ENCODE data around the gene IL17RE.
A peak's percentile ranks its signal among the peaks of the same experiment; 100 is the strongest.
"Not testable (repeated sequence)": the region's sequence is repeated elsewhere in the genome, so short reads cannot be mapped to it uniquely, and the experiment has no call there.

The IL17RE gene

DNA sequence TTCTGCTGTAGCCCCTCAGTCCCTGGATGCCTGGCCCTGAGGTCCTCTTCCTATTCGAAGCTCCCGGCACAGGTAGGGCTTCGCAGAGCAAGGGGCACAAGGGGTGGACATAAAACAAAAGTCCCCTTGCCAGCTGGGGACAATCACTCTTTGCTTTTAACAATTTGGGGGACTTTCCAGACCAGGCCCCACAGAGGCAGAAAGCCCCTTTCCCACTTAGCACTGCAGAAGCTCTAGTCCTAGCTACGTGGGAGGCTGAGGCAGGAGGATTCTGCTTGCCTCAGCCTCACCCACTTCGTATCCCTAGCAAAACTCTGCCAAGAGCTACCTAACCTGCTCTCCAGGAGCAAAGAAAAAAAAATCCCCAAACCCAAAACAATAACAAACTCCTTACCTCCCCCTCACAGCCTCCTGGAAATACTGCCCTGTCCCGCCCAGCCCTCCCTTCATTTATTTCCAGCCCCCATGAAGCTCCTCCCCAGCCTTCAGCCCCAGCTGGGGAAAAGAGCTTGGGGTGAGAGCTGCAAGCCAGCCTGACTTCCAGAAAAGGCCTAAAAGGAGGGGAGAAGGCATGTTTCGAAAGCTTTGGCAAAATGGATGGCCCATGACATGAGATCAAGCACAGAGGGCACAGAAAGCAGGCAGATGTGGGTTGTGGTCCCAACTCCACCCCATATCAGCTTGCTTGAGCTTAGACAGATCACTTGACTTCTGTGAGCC, 22.7 kb upstream of the IL17RE start, which contains the start of gene CIDEC:
TSS of gene CIDEC (minus strand) at position 424 of the 720 bp plus-strand sequence. CDS start 1,767 bp downstream, outside the sequence.
- DNase-seq = no peak

DNA sequence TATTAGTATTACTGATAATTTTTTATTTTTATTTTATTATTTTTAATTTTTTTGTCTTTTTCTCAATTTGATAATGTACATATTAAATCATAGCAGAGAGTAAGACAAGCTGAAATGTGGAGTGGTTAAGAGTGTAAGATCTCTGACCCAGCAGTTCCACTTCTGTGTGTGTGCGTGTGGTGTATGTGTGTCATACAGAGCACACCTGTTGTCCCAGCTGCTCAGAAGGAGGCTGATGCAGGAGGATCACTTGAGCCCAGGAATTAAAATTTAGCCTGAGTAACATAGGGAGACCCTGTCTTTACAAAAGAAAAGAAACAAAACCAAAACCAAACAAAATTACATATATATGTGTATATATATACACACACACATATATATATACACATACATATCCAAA, 21.2 kb upstream of the IL17RE start:
- DNase-seq = no peak

DNA sequence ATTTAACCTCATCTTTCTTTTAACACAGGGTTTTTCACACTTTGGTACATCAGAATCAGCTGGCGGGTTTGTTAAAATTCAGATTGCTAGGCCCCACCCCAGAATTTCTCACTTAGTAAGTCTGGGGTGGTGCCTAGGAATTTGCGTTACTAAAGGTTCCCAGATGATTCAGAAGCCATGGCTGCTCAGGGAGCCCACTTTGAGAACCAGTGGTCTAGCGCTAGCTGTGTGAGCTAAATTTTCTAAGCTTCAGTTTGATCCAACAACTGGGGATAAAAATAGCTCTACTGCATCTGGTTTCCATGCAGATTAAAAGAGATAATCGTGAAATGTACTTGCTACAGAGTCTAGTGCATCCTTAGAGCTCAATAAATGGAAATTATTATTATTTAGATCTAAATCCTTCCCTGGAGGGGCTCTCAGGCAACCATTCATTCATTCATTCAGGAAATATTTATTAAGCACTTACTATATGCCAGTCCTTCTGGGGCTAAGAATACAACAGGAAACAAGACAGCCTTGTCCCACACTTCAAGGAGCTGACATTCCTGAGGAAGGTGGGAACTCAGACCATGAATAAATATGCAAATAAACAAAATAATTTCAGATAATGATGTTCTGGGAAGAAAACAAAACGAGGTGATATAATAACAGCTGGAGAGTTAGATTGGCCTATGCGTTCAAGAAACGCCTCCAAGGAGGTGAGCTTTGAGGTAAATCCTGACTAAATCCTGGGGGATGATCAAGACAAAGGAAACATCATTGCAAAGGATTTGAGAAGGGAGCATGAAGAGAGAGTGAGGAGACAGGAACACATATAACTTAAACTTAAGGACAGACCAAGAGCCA, 18.7 kb upstream of the IL17RE start:
- no peak for DNase-seq

DNA sequence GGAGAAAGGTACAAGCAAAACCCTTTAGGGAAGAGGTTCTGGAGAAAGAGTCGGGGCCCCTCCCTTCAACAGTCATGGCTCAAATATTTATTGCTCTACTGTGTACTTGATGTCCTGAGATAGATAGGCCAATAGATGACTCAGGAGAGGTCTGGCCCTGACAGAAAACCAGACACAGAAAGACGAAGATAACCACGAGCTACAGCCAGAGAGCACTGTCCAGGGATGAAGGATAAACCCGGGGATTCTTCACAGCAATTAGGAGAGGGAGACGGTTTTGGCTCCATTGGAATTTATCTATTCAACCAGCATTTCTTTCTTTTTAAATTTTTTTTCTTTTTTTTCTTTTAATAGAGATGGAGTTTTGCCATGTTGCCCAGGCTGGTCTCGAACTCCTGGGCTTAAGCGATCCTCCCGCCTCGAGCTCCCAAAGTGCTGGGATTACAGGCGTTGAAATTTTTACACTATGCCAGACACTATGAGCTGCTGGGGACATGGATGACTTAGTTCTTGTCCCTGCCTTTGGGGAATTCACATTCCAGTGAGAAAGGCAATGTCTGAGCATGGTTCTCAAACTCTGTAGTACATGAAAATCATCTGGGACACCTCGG, 18.0 kb upstream of the IL17RE start:
- no peak for DNase-seq

DNA sequence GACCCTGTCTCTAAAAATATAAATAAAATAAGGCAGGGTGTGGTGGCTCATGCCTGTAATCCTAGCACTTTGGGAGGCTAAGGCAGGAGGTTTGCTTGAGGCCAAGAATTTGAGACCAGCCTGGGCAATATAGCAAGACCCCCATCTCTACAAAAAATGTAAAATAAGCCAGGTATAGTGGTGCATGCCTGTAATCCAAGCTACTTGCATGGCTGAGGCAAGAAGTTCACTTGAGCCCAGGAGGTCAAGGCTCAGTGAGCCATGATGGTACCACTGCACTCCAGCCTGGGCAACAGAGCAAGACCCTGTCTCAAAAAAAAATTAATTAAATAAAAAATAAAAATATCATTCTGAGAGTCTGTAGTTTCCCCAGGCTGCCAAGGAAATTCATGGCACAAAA, 16.3 kb upstream of the IL17RE start:
- DNase-seq = no peak

DNA sequence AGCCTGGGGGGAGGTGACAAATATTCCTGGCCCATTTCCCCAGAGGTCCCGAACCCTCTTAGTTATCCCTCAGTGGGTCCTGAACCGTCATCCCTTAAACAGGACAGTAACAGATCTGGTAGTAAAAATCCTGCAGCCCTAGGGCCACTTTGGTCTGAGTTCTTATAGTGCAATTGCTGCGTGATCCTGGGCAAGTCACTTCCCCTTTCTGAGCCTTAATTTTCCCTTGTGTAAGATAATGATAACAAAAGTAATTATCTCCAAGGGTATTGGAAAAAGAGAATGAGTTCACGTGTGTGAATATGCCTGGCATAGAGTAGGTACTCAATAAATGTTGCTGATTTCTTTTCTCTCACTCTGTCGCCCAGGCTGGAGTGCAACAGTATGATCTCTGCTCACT, 15.2 kb upstream of the IL17RE start:
- no peak for DNase-seq

DNA sequence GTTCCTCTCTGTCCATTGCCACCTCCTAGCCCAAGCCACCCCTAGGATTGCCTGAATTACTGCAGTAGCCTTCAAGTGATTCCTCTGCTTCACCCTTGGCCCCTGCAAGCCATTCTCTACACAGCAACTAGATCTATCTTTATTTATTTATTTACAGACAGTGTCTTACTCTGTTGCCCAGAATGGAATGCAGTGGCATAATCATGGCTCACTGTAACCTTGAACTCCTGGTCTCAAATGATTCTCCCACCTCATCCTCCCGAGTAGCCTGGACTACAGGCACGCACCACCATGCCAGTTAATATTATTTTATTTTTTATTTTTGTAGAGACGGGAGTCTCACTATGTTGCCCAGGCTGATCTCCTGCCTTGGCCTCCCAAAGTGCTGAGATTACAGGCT, 14.1 kb upstream of the IL17RE start:
- DNase-seq = no peak

DNA sequence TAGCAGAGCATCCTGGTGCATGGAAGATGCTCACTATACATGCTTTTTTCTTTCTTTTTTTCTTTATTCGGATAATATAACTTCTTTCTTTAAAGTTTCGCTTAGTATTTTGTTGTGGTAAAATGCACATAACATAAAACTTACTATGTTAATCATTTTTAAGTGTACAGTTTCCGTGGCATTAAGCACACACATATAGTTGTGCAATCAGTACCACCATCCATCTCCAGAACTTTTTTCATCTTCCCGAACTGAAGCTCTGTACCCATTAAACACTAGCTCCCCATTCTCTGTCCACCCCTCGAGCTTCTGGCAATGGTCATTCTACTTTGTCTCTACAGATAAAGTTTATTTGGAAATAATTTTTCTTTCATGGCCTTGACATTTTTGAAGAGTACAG, 13.2 kb upstream of the IL17RE start:
- DNase-seq = no peak

DNA sequence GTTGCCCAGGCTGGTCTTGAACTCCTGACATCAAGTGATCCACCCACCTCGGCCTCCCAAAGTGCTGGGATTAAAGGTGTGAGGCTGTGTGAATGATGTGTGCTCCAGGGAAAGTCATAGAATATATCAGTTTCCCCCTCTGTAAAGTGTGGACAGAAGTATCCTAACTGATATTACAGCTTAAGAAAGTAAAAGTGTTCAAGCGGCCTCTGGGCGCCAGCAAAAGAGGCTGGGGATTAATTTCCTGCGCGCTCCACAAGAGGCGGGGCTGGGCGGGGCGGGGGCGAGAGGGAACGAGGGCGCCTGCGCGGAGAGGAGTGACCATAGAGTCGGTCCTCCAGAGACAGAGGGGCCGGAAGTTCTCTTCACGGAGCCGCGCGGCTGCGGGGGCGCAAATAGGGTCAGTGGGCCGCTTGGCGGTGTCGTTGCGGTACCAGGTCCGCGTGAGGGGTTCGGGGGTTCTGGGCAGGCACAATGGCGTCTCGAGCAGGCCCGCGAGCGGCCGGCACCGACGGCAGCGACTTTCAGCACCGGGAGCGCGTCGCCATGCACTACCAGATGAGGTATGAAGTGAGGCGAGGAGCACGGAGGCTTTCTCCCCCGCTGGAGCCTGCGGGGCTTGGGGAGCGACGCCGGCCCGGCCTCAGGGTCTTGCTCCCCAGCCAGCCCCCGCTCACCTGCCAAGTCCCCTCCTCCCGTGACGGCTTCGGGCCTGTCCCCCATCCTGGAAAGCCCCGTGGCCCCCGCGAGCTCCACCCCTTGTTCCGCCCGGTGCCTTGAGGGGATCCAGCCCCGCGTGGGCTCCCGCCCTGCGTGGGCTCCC, 12.2 kb upstream of the IL17RE start, which contains the start of gene JAGN1:
TSS of gene JAGN1 (plus strand) at position 362 of the 823 bp plus-strand sequence. CDS start at position 475, 113 bp downstream.
- DNase-seq = peak; percentile 8 to 94 (median 86)

DNA sequence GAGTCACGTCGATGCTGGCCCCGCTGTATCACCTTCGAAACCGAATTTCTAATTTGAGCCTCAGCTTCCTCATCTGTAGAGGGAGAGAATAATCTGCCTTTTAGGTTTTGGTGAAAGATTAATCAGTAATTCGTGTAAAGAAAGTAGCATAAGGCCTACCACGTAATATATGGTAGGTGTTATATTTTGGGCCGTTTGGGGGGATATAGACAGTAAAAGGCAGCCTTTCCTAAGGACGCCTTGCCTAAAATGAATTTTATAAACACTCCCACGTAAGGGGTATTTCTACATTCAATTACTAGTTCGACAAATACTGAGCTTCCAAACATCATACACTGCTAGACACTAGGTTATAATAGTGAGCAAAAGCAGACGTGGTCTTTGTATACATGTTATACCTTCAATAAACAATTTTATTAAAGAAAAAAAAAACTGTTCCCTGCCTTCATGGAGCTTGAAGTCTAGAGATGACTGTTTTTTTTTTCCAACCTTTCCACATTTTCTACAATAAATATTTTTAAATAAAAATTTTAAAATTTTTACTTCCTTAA, 11.5 kb upstream of the IL17RE start:
- DNase-seq = no peak

DNA sequence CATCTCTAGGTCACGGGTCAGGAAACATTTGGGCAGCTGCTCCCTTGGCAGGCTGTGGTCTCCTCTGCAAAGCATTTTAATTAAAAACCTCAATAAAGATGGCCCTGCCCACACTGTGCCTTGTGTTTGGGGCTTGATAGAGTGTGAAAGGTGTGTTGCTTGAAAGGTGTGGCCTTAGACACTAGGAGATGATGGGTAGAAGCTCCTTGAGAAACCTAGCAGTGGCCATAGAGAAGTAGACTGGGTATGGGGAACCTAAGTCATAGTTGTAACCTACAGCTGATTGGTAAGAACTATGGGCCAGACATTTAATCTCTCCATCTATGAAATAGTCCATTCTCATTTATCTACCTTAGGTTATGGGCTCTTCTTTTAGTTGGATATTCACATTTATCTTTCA, 8.9 kb upstream of the IL17RE start:
- no peak for DNase-seq

DNA sequence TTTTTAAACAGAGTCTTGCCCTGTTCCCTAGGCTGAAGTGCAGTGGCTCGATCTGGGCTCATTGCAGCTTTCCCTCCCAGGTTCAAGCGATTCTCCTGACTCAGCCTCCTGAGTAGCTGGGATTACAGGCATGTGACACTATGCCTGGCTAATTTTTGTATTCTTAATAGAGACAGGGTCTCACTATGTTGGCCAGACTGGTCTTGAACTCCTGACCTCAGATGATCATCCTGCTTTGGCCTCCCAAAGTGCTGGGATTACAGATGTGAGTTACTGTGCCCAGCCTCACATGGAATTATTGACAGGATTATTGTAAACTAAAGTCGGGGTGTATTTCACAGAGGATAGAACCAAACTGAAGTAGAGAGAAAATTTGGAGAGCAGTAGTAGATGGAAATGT, 6.9 kb upstream of the IL17RE start:
- not testable (repeated sequence) for DNase-seq

DNA sequence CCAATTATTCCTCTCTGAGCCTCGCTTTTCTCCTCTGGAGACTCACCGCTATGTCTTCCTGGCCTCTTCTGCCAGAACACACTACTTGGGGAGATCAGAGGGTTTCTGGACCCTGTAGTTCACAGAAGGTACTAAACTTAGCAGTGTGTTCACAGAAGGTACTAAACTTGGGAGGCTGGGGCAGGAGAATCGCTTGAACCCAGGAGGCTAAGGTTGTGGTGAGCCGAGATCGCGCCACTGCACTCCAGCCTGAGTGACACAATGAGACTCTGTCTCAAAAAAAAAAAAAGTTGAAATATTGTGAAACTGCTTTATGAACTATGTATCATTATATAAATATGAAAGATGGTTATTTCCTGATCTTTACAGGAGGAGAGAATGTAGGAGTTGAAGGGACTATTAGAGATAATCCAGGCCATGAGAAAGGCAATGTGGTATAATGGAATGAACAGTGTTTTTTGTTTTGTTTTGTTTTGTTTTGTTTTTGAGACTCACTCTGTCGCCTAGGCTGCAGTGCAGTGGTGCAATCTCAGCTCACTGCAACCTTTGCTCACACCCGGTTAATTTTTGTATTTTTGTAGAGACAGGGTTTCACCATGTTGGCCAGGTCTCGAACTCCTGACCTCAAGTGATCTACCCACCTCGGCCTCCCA, 5.8 kb upstream of the IL17RE start:
- DNase-seq = not testable (repeated sequence)

DNA sequence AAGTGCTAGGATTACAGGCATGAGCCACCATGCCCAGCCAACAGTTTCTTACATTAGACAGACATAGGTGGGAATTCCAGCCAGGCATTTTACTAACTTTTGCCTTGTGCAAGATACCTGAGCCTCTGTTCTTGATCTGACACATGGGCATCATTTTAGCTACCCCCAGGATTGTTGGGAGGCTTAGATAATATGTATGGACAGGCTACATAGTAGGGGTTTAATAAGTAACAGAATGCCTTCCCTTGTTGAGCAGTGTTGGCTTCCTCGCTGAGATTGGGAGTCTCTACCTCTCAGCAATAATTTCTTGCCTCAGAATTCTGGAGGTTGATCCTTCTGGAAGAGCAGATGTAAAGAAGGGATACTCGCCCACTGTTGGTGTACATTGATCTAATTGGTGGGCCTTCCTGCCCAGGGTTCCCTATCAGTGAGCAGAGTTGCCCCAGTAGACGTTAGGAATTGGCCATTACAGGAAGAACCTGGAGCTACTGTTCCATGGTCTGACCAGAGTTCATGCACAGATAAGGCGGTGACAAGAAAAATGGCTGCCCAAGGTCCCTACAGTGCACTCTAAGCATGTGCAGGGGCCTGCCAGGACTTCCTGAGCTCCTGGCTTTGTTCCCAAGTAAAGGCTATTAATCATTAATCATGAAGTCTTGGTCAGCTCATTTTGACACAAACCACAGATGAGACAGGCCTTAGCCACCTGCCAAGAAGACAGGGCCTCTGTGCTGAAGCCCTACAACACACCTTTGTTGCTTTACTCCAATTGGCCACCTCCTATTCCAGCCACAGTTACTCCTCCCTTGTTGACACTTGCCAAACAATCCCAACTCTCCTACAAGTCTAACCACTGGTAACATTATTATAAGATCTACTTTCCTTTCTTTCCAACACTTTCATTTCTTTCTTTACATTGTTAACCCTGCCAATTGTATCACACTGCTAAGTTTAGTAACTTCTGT, 5.0 kb upstream of the IL17RE start:
- DNase-seq = no peak

DNA sequence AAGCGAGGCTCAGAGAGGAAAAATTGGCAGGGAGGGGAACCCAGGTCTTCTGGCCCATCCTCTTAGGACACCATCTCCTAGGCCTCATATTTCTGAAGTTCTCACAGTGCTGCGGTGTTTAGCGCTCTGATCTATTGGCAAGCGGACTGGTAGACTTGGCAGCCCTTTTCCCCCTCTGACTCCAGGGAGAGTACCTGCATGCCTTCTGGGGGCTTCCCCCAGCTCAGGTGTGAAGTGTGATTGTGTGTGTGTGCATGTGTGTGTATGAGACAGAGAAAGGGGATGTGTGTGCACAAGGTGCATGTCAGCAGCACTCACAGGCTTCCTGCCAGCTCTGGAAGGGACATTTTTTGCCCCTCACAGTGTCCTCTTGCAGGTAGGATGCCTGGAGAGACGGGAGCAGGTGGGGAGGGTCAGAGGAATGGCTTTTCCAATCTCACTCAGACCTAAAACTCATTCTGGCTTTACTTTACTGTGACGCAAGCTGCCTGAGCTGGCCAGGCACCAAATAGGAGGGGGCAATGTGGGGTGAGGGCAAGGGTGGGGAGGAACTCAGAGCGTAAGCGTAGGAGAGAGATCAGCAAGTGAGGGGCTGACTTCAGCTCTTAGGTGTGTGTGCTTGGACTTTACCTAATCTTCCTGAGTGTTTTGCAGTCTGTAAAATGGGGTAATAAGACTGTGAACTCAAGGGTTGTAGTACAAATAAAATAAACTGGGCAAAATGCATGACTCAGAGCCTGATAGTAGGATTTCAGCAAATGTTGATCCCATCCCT, 4.0 kb upstream of the IL17RE start:
- no peak for DNase-seq

DNA sequence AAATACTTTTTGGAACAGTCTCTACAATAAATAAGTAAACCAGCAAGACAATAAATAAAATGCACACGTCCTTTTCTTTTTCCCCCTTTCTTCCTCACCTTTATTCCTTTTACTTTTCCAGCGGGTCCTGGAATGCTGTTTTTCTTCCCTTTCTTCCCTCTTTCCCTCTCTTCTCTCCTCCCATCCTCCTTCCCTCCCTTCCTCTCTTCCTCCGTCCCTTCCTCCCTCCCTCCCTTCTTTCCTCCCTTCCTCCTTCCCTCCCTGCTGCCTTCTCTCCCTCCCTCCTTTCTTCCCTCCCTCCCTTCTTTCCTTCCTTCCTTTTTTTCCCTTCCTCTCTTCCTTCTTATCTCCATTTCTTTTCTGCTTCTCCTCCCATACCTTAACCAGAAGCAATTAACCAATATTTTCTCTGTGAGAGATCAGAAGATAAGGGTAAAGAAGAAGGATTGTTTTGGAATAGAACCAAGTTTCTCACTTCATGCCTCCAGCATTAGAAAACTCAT, 3.3 kb upstream of the IL17RE start:
- no peak for DNase-seq

DNA sequence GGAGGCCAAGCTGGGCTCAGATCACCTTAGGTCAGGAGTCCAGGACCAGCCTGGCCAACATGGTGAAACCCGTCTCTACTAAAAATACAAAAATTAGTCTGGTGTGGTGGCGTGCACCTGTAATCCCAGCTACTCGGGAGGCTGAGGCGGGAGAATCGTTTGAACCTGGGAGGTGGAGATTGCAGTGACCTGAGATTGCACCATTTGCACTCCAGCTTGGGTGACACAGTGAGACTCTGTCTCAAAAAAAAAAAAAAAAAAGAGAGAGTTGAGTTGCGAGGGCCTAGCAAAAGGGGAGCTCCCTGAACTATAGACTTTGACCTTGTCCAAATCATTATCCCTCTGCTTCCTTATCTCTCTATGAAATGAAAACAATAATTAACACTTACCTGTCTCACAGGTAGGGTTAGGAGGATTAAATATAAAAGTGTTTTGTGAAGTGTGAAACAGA, 1.7 kb upstream of the IL17RE start:
- DNase-seq = not testable (repeated sequence)

DNA sequence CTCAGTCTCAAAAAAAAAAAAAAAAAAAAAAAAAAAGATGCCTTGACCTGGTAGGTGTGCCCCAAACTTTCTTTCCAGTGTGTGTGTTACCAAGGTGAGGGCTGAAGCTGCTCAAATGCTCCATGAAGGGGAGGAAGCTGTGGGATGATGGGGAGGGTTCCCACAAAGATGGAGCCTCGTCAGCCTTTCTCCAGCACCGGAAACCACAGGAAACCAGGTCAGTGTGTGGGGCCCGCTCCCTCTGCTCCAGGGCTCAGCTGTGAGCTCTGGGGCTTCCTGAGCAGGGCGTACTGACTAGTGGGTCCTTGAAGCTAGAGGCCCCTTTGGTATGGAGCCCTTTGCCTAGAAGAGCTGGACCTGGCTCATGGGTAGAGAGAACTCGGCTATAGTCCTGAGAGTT, 681 bp upstream of the IL17RE start:
- DNase-seq = no peak
